NOMO-1 (cell line): ENCODE data around the gene TBC1D24.

Experiments used
- DNase-seq, 2 experiments: peaks; one replicate each; lab custom pipeline; 2025; ENCODE audit not compliant: unreplicated experiment in 2 of 2; lab: John Stamatoyannopoulos, UW

The TBC1D24 gene

GRCh38 chr16:2514333-2515179, 39.6 kb downstream of the TBC1D24 start:
- peak; percentile 4 to 10 for DNase-seq

- DNase-seq = peak; percentile 28 to 49
These were observed 40.4 kb downstream of the TBC1D24 start for GRCh38 chr16:2515180-2515851.

GRCh38 chr16:2516391-2517240, 41.7 kb downstream of the TBC1D24 start:
- DNase-seq = peak; percentile 84 to 91

GRCh38 chr16:2517954-2518605, 43.2 kb downstream of the TBC1D24 start:
- no peak for DNase-seq

GRCh38 chr16:2518823-2519710, 44.1 kb downstream of the TBC1D24 start:
- DNase-seq = no peak

GRCh38 chr16:2519711-2520080, 44.8 kb downstream of the TBC1D24 start:
- no peak for DNase-seq

GRCh38 chr16:2520097-2520783, 45.3 kb downstream of the TBC1D24 start, which contains the start of gene AMDHD2:
Gene AMDHD2 (plus strand): TSS chr16:2520371. CDS start chr16:2520459, 88 bp downstream.
- peak; percentile 91 to 97 for DNase-seq

- peak; percentile 12 to 31 for DNase-seq
These were observed 46.0 kb downstream of the TBC1D24 start for GRCh38 chr16:2520784-2521531.

GRCh38 chr16:2523801-2524231, 48.9 kb downstream of the TBC1D24 start:
- no peak for DNase-seq

GRCh38 chr16:2524339-2524938, 49.5 kb downstream of the TBC1D24 start:
- DNase-seq = no peak

- DNase-seq = no peak
These were observed 51.2 kb downstream of the TBC1D24 start for GRCh38 chr16:2526135-2526534.

GRCh38 chr16:2527071-2527783, 52.3 kb downstream of the TBC1D24 start:
- DNase-seq = no peak

- DNase-seq = no peak
These were observed 52.8 kb downstream of the TBC1D24 start for GRCh38 chr16:2527784-2528100.

- DNase-seq = no peak
These were observed 53.5 kb downstream of the TBC1D24 start for GRCh38 chr16:2528161-2529060.

- no peak for DNase-seq
These were observed 54.4 kb downstream of the TBC1D24 start for GRCh38 chr16:2529061-2529931.
